HG03135 (cell line): Measurements from ENCODE around the gene LTF.

Experiments
- ATAC-seq: cut with Tn5 transposase; IDR thresholded peaks from one replicate; pipeline ENCODE4 v1.9.1; 2021; ENCODE audit warnings: mild to moderate bottlenecking, moderate library complexity; ENCODE audit not compliant: unreplicated experiment

Gene LTF

GRCh38 chr3:46491089-46492070 lies 26.7 kb upstream of the LTF start:
- ATAC-seq, result no peak

GRCh38 chr3:46490338-46491084 lies 25.8 kb upstream of the LTF start:
- no peak for ATAC-seq

- ATAC-seq, result no peak
These were observed 25.2 kb upstream of the LTF start for GRCh38 chr3:46489875-46490274.

DNA sequence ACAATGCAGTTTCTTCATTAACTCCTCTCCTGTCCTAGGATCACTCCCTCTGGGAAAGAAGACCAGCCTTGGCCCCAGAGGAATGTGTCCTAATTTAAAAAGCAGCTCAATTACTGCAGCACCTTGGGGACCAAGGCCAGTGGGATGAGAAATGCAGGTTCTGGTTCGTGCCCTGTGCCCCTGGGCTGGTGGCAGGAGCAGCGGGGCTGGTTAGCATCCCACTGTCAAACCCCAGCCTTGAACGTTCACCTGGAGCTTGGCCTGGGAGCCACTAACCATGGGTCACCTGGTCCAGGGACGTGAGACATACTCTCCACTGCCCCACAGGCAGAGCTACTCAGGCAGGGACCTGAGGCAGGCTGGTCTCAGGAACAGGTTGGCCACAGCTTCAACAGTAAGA lies 24.7 kb upstream of the LTF start:
- no peak for ATAC-seq

DNA sequence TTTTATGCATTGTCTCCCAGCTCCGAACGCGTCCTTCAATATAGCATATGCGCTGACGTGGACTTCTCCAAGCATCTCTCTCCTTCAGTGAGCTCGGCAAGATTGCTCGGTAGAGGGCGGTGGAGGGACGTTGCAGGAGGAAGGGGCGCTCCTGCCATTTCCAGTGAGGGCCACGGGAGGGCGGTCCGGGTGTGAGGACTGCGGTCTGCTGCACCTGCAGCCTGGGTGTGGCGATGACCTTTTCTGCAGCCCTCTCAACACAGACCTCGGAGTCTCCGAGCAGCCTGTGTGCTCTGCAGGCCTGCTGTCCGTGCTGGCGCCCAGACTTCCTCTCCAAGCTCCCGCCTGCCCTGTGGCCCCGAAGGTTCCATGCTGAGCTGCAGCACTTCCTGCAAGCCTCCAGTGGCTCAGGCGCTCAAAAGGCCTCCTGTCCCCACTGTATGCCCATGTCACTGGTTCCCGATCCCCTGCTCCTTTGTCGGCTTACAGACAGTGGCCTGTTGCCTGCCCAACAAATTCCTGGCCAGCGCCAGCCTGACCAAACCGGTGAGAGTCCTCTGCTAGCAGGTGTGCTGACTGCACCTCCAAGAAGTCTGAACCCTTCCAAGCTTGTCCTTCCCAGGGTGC lies 24.1 kb upstream of the LTF start:
- ATAC-seq, result peak; percentile 93

DNA sequence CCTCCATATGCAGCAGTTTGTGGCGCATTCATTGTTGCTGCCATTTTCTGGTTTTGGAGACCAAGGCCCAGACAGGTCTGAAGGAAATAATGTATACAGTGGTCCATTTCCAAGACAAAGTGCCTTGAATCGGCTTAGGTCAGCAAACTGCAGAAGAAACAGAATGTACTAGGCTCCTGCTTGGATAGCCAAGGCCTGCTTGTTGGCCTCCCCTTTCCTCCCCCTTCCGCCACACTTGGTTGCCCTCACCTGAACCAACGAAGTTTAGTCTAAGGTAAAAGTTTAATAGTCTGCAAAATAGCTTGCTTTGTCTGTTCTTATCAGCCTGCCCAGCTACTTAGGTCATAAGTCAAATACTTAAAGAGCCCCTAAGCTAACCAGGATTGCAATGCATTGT lies 21.1 kb upstream of the LTF start:
- no peak for ATAC-seq

- no peak for ATAC-seq
These were observed 20.4 kb upstream of the LTF start for GRCh38 chr3:46484911-46485778.

DNA sequence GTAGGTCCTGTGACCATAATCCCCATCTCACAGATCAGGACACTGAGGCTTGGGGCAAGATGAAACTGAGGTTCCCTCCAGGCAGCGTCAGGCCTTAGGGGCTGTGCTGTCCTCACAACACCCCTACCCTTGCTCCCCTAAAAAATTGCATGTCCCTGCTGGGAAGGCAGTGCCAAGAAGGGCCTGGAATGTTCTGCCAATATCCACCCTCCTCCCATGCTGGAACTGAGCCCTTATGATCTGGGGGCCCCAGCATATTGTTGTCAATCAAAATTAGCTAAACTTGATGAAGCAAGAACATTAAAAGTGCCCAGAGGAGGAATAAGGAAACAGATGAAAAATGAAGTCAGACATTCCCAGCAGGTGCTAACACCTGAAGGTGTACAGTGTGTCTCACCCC lies 19.7 kb upstream of the LTF start:
- ATAC-seq, result no peak

DNA sequence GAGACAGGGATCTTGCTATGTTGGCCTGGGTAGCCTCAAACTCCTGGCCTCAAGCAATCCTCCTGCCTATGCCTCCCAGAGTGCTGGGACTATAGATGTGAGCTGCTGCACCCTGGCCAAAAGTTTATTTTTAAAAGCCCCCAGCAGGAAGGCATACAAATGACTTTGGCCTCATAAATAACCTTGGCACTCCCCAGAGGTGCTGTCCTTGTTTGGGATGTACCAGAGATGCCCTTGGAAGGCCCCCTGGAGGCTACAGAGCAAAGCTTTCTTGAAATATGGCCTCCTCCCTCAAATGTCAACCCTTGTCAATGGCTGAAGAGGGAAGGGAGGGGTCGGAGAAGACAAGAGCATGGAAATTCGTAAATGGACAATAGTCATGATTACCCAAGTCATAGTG lies 19.1 kb upstream of the LTF start:
- ATAC-seq, result no peak

DNA sequence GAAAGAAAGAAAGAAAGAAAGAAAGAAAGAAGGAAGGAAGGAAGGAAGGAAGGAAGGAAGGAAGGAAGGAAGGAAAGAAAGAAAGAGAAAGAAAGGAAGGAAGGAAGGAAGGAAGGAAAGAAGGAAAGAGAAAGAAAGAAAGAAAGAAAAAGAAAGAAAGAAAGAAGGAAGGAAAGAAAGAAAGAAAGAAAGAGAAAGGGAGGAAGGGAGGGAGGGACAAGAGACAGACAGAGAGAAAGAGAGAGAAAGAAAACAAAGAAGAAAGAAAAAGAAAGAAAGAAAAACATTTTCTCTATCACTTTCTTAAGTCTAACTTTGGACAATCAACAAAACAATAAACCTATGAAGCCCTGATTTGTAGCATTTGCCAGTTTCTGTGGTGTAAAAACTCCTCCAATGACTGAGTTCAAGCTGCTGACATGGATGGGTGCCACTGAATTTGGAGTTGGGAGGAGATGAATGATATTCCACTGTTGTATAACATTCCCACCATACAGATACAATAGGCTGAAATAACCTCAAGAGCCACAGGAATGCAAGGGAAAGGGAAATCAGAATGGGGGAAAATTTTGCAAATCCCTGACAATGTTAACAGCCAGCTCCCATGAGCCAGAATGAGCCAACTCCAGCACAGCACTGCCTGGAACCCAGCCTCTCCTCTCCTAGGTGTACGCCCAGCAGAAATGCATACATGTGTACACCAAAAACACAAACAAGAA lies 18.1 kb upstream of the LTF start:
- ATAC-seq, result no peak

DNA sequence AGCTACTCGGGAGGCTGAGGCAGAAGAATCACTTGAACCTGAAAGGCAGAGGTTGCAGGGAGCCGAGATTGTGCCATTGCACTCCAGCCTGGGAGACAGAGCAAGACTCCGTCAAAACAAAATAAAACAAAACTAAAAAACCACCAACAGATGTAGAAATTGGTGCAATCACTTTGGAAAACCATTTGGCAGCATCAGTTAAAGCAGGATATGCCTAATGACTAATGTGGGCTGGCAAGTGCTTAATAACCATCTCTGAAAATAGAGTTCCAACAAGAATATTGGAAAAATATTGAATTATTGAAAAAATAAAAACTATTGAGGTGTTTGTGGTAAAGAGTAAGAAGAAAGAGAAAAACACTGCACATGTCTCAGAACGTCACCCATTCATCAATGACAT lies 16.9 kb upstream of the LTF start:
- no peak for ATAC-seq

GRCh38 chr3:46480491-46481195 lies 15.9 kb upstream of the LTF start:
- no peak for ATAC-seq

DNA sequence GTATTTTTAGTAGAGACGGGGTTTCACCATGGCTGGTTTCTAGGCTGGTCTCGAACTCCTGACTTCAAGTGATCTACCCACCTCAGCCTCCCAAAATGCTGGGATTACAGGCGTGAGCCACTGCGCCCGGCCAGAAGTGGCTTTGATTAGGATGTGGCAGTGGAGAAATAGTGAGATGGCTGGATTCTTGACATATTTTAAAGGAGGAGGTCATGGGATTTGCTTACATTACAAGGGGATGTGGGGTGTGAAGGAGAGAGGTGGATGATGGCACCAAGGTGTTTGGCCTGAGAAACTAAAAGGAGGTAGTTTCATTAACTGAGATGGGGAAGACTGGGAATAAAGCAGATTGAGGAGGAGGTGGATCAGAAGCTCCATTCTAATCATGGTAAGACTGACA lies 15.0 kb upstream of the LTF start:
- no peak for ATAC-seq

GRCh38 chr3:46479021-46479420 lies 14.3 kb upstream of the LTF start:
- no peak for ATAC-seq

DNA sequence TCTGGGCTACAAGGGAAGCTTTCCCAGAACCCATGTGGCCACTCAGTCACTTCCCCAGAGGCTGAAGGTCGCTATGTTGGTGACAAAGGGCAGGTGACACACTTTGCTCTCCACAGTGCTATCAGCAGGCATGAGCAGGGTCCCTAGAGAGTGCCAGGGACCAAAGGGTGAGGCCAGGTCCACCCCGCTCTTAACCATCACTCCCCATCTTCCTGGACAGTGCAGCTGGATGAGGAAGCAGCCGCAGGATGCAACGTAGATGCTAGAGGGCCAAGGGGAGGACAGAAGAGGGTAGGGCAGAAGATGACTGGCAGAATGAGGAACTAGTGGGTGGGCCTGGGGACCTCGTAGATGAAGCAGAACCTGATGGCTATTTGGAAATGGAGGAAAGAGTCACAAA lies 13.6 kb upstream of the LTF start:
- ATAC-seq, result no peak

DNA sequence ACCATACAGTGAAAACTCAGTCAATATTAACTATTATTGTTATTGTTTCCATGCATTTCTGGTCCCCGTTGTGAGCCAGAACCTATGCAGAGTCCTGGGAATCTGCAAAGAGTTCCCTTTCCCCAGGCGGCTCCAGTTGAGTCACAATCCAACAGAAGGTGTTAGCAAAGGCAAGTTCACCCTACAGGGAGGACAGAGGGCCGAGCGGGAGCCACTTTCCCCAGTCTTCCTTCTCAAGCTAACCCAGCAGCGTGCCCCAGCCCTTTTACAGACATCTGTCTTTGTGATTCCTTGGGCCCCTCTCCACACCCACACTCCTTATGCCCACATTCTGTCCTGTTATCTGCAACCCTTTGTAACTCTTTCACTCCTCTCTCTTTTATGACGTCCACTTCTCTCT lies 13.1 kb upstream of the LTF start:
- ATAC-seq, result no peak

DNA sequence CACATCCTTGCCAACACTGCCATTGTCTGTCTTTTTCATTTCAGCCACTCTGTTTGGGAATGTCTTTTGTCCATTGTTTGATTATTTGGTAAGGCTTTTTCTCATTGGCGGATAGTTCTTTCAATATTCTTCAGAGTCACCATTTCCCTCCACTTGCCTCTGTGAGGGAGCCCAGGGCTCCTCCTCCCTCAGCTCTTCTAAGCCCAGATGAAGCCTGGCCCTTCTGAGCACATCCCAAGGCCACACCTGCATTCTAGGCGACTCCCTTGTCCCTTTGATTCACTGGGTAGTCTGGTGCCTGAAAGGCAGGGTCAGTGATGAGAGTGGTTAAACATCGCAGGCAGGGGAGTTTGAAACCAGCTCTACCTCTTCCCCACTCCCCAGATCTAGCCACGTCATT lies 12.4 kb upstream of the LTF start:
- ATAC-seq, result no peak

DNA sequence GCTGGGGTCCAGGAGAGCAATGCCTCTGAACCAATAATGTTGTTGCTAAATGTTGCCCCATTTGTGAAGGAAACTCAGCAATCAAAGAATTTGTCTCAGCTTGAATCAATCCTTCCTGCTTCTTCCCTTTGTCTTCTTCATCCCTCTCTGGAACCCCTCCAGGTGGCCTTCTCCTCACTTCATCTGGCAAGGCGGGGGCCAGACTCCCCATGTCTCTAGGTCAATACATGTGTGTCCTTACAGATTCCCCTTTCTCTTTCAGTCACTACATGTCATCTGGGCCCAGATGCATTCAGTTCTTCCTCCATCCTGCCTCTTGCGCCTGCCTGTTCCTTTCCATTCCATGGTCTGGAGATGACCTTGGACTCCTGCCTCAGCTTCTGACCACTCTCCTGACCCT lies 8.0 kb upstream of the LTF start:
- no peak for ATAC-seq

- no peak for ATAC-seq
These were observed 6.7 kb upstream of the LTF start for GRCh38 chr3:46471371-46471914.
